ENCODE measurements around the gene HMX2.

HMX2 gene

DNA sequence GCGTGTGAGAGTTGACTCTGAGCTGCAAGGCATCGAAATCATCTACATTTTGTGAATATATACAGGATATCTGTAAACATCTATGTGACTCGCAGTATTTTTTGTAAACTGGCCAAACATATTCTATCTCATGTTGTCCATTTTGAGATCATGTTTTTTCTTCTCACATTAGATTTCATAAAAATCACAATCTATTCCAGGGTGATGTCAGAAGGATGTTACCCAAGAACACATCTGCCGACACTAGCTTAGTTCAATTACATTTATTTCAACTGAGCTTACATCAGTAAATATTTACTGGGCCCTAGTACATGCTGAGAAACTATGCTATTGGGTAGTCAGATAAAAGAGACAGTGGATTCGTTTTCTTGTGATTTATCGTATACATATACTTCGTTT, 3.8 kb downstream of the HMX2 start:
- Histone ChIP-seq H3K4me1 (ENCODE audit: control insufficient read depth in 5 of 5, insufficient read depth in 5 of 5, low read length in 5 of 5) (peaks cover 5 to 50% (median 45%) of the 10 kb centered on the region in 5 donors), H3K9ac (ENCODE audit: low read length in 5 of 5) (no peak overlapping the region), H3K9me3 (ENCODE audit: control insufficient read depth in 5 of 5, low read length in 5 of 5) (no peaks in the 10 kb centered on the region), H3K4me3 (ENCODE audit: low read depth in 1 of 5, low read length in 5 of 5) (peak overlapping the region in 1 of 5 donors; percentile 51), H3K27me3 (ENCODE audit: control insufficient read depth in 5 of 5, insufficient read depth in 4 of 5, low read length in 5 of 5) (peaks cover 42 to 57% (median 52%) of the 10 kb centered on the region in 5 donors), H3K36me3 (ENCODE audit: control insufficient read depth in 5 of 5, insufficient read depth in 5 of 5, low read length in 5 of 5) (peaks cover 4 to 6% (median 5%) of the 10 kb centered on the region in 5 donors), H3K27ac (ENCODE audit: low read depth, low read length) (no peak overlapping the region)

DNA sequence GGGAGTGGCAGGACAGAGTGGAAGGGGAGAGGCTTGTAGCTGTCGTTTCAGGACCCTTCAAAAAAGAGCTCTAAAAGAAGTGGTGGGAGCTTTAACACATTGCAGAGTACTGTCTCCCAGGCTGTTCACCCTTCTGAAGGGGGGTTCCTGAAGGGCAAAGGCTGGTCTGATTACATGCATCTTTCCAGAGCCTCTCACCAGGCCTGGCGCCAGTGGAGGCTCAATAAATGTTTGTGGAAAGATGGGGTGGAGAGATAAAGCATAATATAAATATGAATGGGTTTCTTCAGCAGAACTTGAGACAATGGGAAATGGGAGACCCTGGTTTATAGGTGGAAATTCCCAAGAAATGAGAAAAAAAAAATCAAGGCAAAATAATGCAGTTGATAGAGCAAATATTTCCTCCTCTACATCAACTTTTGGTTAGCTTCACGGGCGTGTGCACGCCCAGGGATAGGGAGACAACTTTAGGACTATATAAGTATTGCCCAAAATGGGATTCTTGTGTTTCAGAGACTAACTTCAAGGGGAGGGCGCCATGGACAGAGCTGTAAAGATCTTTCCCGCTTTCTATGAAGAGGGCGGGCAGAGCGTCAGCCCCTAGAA, 5.7 kb downstream of the HMX2 start:
- Histone ChIP-seq H3K9ac (ENCODE audit: low read length in 5 of 5) (no peak overlapping the region), H3K4me1 (ENCODE audit: control insufficient read depth in 5 of 5, insufficient read depth in 5 of 5, low read length in 5 of 5) (peaks cover 5 to 41% (median 40%) of the 10 kb centered on the region in 5 donors), H3K36me3 (ENCODE audit: control insufficient read depth in 5 of 5, insufficient read depth in 5 of 5, low read length in 5 of 5) (peaks cover 16 to 22% (median 20%) of the 10 kb centered on the region in 5 donors), H3K27me3 (ENCODE audit: control insufficient read depth in 5 of 5, insufficient read depth in 4 of 5, low read length in 5 of 5) (peaks cover 31 to 42% (median 38%) of the 10 kb centered on the region in 5 donors), H3K9me3 (ENCODE audit: control insufficient read depth in 5 of 5, low read length in 5 of 5) (no peaks in the 10 kb centered on the region), H3K27ac (ENCODE audit: low read depth, low read length) (no peak overlapping the region), H3K4me3 (ENCODE audit: low read depth in 1 of 5, low read length in 5 of 5) (peak overlapping the region in 3 of 5 donors; percentile 32 to 95 (median 91))

- peaks cover 16 to 24% (median 20%) of the 10 kb centered on the region in 5 donors for H3K36me3 ChIP-seq (ENCODE audit: control insufficient read depth in 5 of 5, insufficient read depth in 5 of 5, low read length in 5 of 5)
- peaks cover 29 to 36% (median 32%) of the 10 kb centered on the region in 5 donors for H3K27me3 ChIP-seq (ENCODE audit: control insufficient read depth in 5 of 5, insufficient read depth in 4 of 5, low read length in 5 of 5)
- H3K9ac ChIP-seq (ENCODE audit: low read length in 5 of 5), result peak within 1 kb of the TSS; percentile 22 to 97 (median 87)
- H3K4me3 ChIP-seq (ENCODE audit: low read depth in 1 of 5, low read length in 5 of 5), result peak within 1 kb of the TSS; percentile 77 to 95 (median 91)
- no peaks in the 10 kb centered on the region for H3K9me3 ChIP-seq (ENCODE audit: control insufficient read depth in 5 of 5, low read length in 5 of 5)
- peaks cover 5 to 38% (median 35%) of the 10 kb centered on the region in 5 donors for H3K4me1 ChIP-seq (ENCODE audit: control insufficient read depth in 5 of 5, insufficient read depth in 5 of 5, low read length in 5 of 5)
- peak within 1 kb of the TSS; percentile 76 for H3K27ac ChIP-seq (ENCODE audit: low read depth, low read length)
Measured at GRCh38 chr10:123154092-123154710, 6.3 kb downstream of the HMX2 start, which contains the start of gene BUB3. TSS of gene BUB3 (plus strand) at chr10:123154402. CDS start at chr10:123154918, 516 bp downstream.

DNA sequence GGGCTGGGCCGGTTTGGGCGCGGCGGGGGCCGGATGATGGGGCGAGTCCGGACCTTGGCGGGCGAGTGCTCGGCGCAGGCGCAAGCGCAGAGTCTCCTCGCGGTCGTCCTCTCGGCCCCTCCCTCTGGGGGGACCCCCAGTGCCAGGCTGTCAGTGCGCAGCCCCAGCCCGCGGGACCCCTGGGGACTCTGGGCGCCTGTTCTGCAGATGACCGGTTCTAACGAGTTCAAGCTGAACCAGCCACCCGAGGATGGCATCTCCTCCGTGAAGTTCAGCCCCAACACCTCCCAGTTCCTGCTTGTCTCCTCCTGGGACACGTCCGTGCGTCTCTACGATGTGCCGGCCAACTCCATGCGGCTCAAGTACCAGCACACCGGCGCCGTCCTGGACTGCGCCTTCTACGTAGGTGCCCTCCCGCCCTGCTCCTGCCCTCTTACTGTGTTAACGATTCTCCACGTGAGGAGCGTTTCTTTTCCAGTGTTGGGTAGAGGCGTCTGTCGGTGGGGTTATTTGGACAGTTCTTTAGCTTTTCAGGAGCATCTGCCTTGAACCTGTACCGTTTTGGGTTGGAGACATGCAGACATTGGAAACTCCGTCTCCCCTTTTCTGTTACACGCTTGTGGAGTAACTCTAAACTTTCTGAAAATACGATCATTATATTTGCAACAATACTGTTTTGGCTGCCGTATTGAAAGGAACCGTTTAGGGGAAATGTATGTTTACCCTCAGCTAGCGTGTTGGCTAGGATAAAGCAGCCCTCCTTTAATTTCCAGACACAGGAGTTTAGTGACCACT, 7.0 kb downstream of the HMX2 start:
- Histone ChIP-seq H3K4me1 (ENCODE audit: control insufficient read depth in 5 of 5, insufficient read depth in 5 of 5, low read length in 5 of 5) (peaks cover 5 to 32% (median 29%) of the 10 kb centered on the region in 5 donors), H3K9me3 (ENCODE audit: control insufficient read depth in 5 of 5, low read length in 5 of 5) (no peaks in the 10 kb centered on the region), H3K9ac (ENCODE audit: low read length in 5 of 5) (peak overlapping the region; percentile 22 to 97 (median 87)), H3K27me3 (ENCODE audit: control insufficient read depth in 5 of 5, insufficient read depth in 4 of 5, low read length in 5 of 5) (peaks cover 23 to 29% (median 25%) of the 10 kb centered on the region in 5 donors), H3K36me3 (ENCODE audit: control insufficient read depth in 5 of 5, insufficient read depth in 5 of 5, low read length in 5 of 5) (peaks cover 16 to 24% (median 20%) of the 10 kb centered on the region in 5 donors), H3K4me3 (ENCODE audit: low read depth in 1 of 5, low read length in 5 of 5) (peak overlapping the region; percentile 77 to 95 (median 91)), H3K27ac (ENCODE audit: low read depth, low read length) (peak overlapping the region; percentile 76)

DNA sequence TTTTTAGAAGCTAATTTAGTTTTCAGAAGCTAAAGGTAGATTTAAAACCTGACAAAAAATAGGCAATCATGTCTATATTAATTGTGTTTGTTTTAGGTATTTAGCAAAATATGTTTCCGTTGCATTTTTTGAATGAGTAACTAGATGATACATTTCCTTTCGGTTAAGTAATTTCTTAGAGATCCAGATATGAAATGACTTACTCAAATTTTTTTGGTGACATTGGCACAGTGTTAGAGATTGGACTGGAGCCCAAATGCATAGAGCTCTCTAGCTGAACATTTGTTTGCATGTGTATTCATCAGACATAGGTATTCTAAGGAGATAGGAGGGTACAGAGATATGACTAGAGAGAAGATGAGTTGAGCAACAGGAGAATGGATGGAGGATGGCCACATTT, 8.1 kb downstream of the HMX2 start:
- Histone ChIP-seq H3K4me3 (ENCODE audit: low read depth in 1 of 5, low read length in 5 of 5) (no peak overlapping the region), H3K36me3 (ENCODE audit: control insufficient read depth in 5 of 5, insufficient read depth in 5 of 5, low read length in 5 of 5) (peaks cover 20 to 32% (median 31%) of the 10 kb centered on the region in 5 donors), H3K9me3 (ENCODE audit: control insufficient read depth in 5 of 5, low read length in 5 of 5) (no peaks in the 10 kb centered on the region), H3K27me3 (ENCODE audit: control insufficient read depth in 5 of 5, insufficient read depth in 4 of 5, low read length in 5 of 5) (peaks cover 12 to 17% (median 14%) of the 10 kb centered on the region in 5 donors), H3K4me1 (ENCODE audit: control insufficient read depth in 5 of 5, insufficient read depth in 5 of 5, low read length in 5 of 5) (peaks cover 5 to 20% (median 17%) of the 10 kb centered on the region in 5 donors), H3K27ac (ENCODE audit: low read depth, low read length) (no peak overlapping the region), H3K9ac (ENCODE audit: low read length in 5 of 5) (no peak overlapping the region)

DNA sequence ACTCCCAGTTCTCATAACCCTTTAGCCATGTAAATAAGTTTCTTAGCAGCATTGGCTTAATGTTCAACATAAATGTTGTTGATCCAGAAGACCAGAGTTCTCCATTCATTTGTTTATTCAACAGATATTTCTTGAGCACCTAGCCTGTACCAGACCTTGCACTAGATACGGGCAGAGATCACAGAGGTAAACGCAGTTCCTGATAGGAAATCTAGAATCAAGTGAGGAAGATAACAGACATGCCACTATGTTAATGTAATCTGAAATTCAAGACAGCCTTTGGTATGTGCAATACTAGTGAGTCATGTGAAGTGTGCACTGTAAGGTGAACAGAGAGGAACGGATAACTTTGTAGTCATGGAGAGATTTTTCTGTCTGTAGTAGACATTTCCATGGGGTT, 9.3 kb downstream of the HMX2 start:
- Histone ChIP-seq H3K27ac (ENCODE audit: low read depth, low read length) (no peak overlapping the region), H3K4me1 (ENCODE audit: control insufficient read depth in 5 of 5, insufficient read depth in 5 of 5, low read length in 5 of 5) (peaks cover 5 to 16% (median 13%) of the 10 kb centered on the region in 5 donors), H3K4me3 (ENCODE audit: low read depth in 1 of 5, low read length in 5 of 5) (no peak overlapping the region), H3K9ac (ENCODE audit: low read length in 5 of 5) (no peak overlapping the region), H3K9me3 (ENCODE audit: control insufficient read depth in 5 of 5, low read length in 5 of 5) (no peaks in the 10 kb centered on the region), H3K36me3 (ENCODE audit: control insufficient read depth in 5 of 5, insufficient read depth in 5 of 5, low read length in 5 of 5) (peaks cover 29 to 42% (median 39%) of the 10 kb centered on the region in 5 donors), H3K27me3 (ENCODE audit: control insufficient read depth in 5 of 5, insufficient read depth in 4 of 5, low read length in 5 of 5) (peaks cover under 1 to 6% (median 4%) of the 10 kb centered on the region in 5 donors)

GRCh38 chr10:123158682-123159081, 10.7 kb downstream of the HMX2 start:
- no peaks in the 10 kb centered on the region for H3K27me3 ChIP-seq (ENCODE audit: control insufficient read depth in 5 of 5, insufficient read depth in 4 of 5, low read length in 5 of 5)
- H3K36me3 ChIP-seq (ENCODE audit: control insufficient read depth in 5 of 5, insufficient read depth in 5 of 5, low read length in 5 of 5), result peaks cover 43 to 57% (median 54%) of the 10 kb centered on the region in 5 donors
- no peak overlapping the region for H3K4me3 ChIP-seq (ENCODE audit: low read depth in 1 of 5, low read length in 5 of 5)
- H3K27ac ChIP-seq (ENCODE audit: low read depth, low read length), result no peak overlapping the region
- H3K9ac ChIP-seq (ENCODE audit: low read length in 5 of 5), result no peak overlapping the region
- peaks cover 5 to 15% (median 13%) of the 10 kb centered on the region in 5 donors for H3K4me1 ChIP-seq (ENCODE audit: control insufficient read depth in 5 of 5, insufficient read depth in 5 of 5, low read length in 5 of 5)
- H3K9me3 ChIP-seq (ENCODE audit: control insufficient read depth in 5 of 5, low read length in 5 of 5), result no peaks in the 10 kb centered on the region

DNA sequence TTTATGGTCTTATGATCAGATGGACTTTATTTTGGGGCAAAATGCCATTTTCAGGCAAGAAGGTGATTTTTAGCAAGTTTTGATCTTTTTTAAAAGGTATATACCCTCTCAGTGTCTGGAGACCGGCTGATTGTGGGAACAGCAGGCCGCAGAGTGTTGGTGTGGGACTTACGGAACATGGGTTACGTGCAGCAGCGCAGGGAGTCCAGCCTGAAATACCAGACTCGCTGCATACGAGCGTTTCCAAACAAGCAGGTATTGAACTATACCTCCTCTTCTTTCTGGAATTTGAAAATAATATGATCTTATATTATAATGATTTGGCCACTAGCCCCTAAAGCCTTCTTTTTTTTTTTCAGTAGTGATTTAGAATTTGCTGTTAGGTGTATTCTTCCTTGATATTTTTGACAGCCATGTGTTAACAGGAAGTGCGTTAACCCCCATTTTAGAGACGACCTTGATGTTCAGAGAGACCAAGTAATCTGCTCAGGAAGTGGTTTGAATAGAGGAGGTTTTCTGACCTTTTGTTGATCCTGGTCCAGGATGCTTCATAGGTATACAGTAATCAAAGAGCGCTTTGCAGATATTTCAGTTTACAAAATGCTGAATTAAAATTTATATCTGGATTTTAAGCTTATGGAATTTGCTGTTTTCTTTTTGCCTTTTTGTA, 12.5 kb downstream of the HMX2 start:
- H3K9ac ChIP-seq (ENCODE audit: low read length in 5 of 5), result no peak overlapping the region
- no peak overlapping the region for H3K27ac ChIP-seq (ENCODE audit: low read depth, low read length)
- H3K36me3 ChIP-seq (ENCODE audit: control insufficient read depth in 5 of 5, insufficient read depth in 5 of 5, low read length in 5 of 5), result peaks cover 55 to 74% (median 67%) of the 10 kb centered on the region in 5 donors
- H3K4me1 ChIP-seq (ENCODE audit: control insufficient read depth in 5 of 5, insufficient read depth in 5 of 5, low read length in 5 of 5), result peaks cover 2 to 5% (median 4%) of the 10 kb centered on the region in 5 donors
- no peak overlapping the region for H3K4me3 ChIP-seq (ENCODE audit: low read depth in 1 of 5, low read length in 5 of 5)
- no peaks in the 10 kb centered on the region for H3K27me3 ChIP-seq (ENCODE audit: control insufficient read depth in 5 of 5, insufficient read depth in 4 of 5, low read length in 5 of 5)
- H3K9me3 ChIP-seq (ENCODE audit: control insufficient read depth in 5 of 5, low read length in 5 of 5), result no peaks in the 10 kb centered on the region

- H3K27me3 ChIP-seq (ENCODE audit: control insufficient read depth in 5 of 5, insufficient read depth in 4 of 5, low read length in 5 of 5), result no peaks in the 10 kb centered on the region
- no peak overlapping the region for H3K4me3 ChIP-seq (ENCODE audit: low read depth in 1 of 5, low read length in 5 of 5)
- peaks cover 46 to 78% (median 67%) of the 10 kb centered on the region in 5 donors for H3K36me3 ChIP-seq (ENCODE audit: control insufficient read depth in 5 of 5, insufficient read depth in 5 of 5, low read length in 5 of 5)
- no peak overlapping the region for H3K9ac ChIP-seq (ENCODE audit: low read length in 5 of 5)
- H3K27ac ChIP-seq (ENCODE audit: low read depth, low read length), result no peak overlapping the region
- H3K9me3 ChIP-seq (ENCODE audit: control insufficient read depth in 5 of 5, low read length in 5 of 5), result no peaks in the 10 kb centered on the region
- no peaks in the 10 kb centered on the region for H3K4me1 ChIP-seq (ENCODE audit: control insufficient read depth in 5 of 5, insufficient read depth in 5 of 5, low read length in 5 of 5)
Measured at GRCh38 chr10:123164319-123164718, 16.4 kb downstream of the HMX2 start.
